PFSK-1 (cell line): ENCODE results near the gene FAM171A1.

ENCODE experiments used
- FOXP2 ChIP-seq: optimal IDR thresholded peaks from 2 replicates; pipeline ENCODE3; 2011; ENCODE audit warnings: borderline replicate concordance, control low read depth, inconsistent platforms; ENCODE audit not compliant: insufficient read depth; ENCODE audit errors: extremely low read length, extremely low read depth
- POLR2AphosphoS5 ChIP-seq: IDR thresholded peaks from 2 replicates; pipeline ENCODE4 v1.6.1; 2012; ENCODE audit warnings: low read depth, mild to moderate bottlenecking, control low read depth, low read length, moderate library complexity
- REST ChIP-seq, 2 experiments: IDR thresholded peaks; 2 replicates each; pipeline versions ENCODE4 v1.6.1 to v1.8.0; 2011 to 2012; ENCODE audit warnings: low read depth in 2 of 2, low read length in 2 of 2, control low read depth in 1 of 2, inconsistent platforms in 1 of 2, mild to moderate bottlenecking in 1 of 2, moderate library complexity in 1 of 2; ENCODE audit not compliant: insufficient read depth in 1 of 2
- SIN3A ChIP-seq: IDR thresholded peaks from 2 replicates; pipeline ENCODE4 v1.6.1; 2012; ENCODE audit warnings: mild to moderate bottlenecking, low read length, moderate library complexity, borderline replicate concordance; ENCODE audit not compliant: insufficient read depth
- TAF1 ChIP-seq: IDR thresholded peaks from 2 replicates; pipeline ENCODE4 v1.6.1; 2012; ENCODE audit warnings: low read length, control low read depth, borderline replicate concordance; ENCODE audit not compliant: insufficient read depth

Gene FAM171A1

GRCh38 chr10:15296701-15297100 is 74.4 kb downstream of the FAM171A1 start:
- TF ChIP-seq POLR2AphosphoS5 = no peak
- no peak for TF ChIP-seq FOXP2
- TF ChIP-seq SIN3A = no peak
- no peak for TF ChIP-seq REST (IDR thresholded peaks at IDR 0.05; ENCODE audit: insufficient read depth in 1 of 2, low read depth in 2 of 2, low read length in 2 of 2)
- no peak for TF ChIP-seq TAF1

- TF ChIP-seq SIN3A = no peak
- TF ChIP-seq TAF1 = no peak
- no peak for TF ChIP-seq REST (IDR thresholded peaks at IDR 0.05; ENCODE audit: insufficient read depth in 1 of 2, low read depth in 2 of 2, low read length in 2 of 2)
- no peak for TF ChIP-seq FOXP2
- TF ChIP-seq POLR2AphosphoS5 = no peak
These were observed 75.4 kb downstream of the FAM171A1 start for GRCh38 chr10:15295537-15296325.

GRCh38 chr10:15293862-15294842 is 76.9 kb downstream of the FAM171A1 start:
- TF ChIP-seq REST (IDR thresholded peaks at IDR 0.05; ENCODE audit: insufficient read depth in 1 of 2, low read depth in 2 of 2, low read length in 2 of 2) (no peak), POLR2AphosphoS5 (no peak), SIN3A (no peak), TAF1 (no peak), FOXP2 (no peak)

- no peak for TF ChIP-seq POLR2AphosphoS5
- no peak for TF ChIP-seq SIN3A
- TF ChIP-seq REST (IDR thresholded peaks at IDR 0.05; ENCODE audit: insufficient read depth in 1 of 2, low read depth in 2 of 2, low read length in 2 of 2) = no peak
- TF ChIP-seq TAF1 = no peak
- no peak for TF ChIP-seq FOXP2
These were observed 80.4 kb downstream of the FAM171A1 start for GRCh38 chr10:15290671-15291070.
